HCT116 (cell line): ENCODE measurements around the gene LRIF1. TPM values are rescaled to one million over a fixed set of nuclear protein-coding genes. Genes with fewer than 3 reads are reported as not detected.

Experiments
- ATAC-seq: fragments of 200-7000 bp; cut with Tn5 transposase; 2 replicates; pipeline ENCODE4 v1.9.1; 2020; ENCODE audit warnings: mild to moderate bottlenecking, moderate library complexity
- BruUV-seq: library from RNA; stranded (reverse); fragments of 400-500 nt; replicated peaks from 2 replicates; lab custom pipeline; 2021; lab: Mats Ljungman, UMichigan
- CTCF ChIA-PET: fragments of 300-600 bp; sonication (Branson Sonifier 250); formaldehyde crosslinking; loops from one replicate; lab custom pipeline; 2021; ENCODE audit warnings: antibody characterized with exemption; lab: Charles Lee
- POLR2A ChIA-PET: fragments of 300-600, 350-600 bp; sonication (Branson Sonifier 250); formaldehyde crosslinking; loops from one replicate; lab custom pipeline; 2021; ENCODE audit warnings: antibody characterized with exemption; lab: Charles Lee
- RAD21 ChIA-PET, 2 experiments: fragments of 300-600 bp; sonication (Branson Sonifier 250); formaldehyde crosslinking; loops; one replicate each; lab custom pipeline; 2023; ENCODE audit warnings: low total read pairs in 2 of 2; ENCODE audit not compliant: uncharacterized antibody in 2 of 2, unreplicated experiment in 2 of 2, low non-redundant PET in 1 of 2; lab: Charles Lee
- DNase-seq: peaks from one replicate; pipeline ENCODE4 v3.0.0-alpha.2; 2010; ENCODE audit warnings: low read depth, low spot score
- H2AFZ ChIP-seq: fragments of 200-600 bp; shearing (Covaris generic), sonication (generic); 2 replicates; pipeline ENCODE4 v1.6.1; 2017; ENCODE audit warnings: low read depth, mixed run types, mixed read lengths, antibody characterized with exemption, low read length; ENCODE audit not compliant: poor library complexity, severe bottlenecking
- H3K27ac ChIP-seq: 2 replicates; pipeline ENCODE4 v1.5.1; 2012; ENCODE audit warnings: low read depth, low read length
- H3K27me3 ChIP-seq: fragments of 200-600 bp; sonication (generic); 2 replicates; pipeline ENCODE4 v1.6.1; 2016; ENCODE audit warnings: mixed run types, low read length, mixed read lengths; ENCODE audit not compliant: insufficient read depth
- H3K36me3 ChIP-seq, 2 experiments: fragments of 200-500 bp in 1 of 2; fragments of 200-600 bp in 1 of 2; sonication (Bioruptor generic) in 1 of 2; sonication (generic) in 1 of 2; 2 replicates each; pipeline versions ENCODE4 v1.5.1 to v1.6.1; 2014 to 2016; ENCODE audit warnings: low read length in 2 of 2, inconsistent platforms in 1 of 2, mixed read lengths in 1 of 2, mixed run types in 1 of 2; ENCODE audit not compliant: insufficient read depth in 2 of 2, control insufficient read depth in 1 of 2
- H3K4me1 ChIP-seq, 2 experiments: fragments of 200-600 bp in 1 of 2; sonication (generic) in 1 of 2; 2 replicates each; pipeline versions ENCODE4 v1.5.1 to v1.6.1; 2012 to 2017; ENCODE audit warnings: low read length in 2 of 2, inconsistent platforms in 1 of 2, mild to moderate bottlenecking in 1 of 2, mixed read lengths in 1 of 2, mixed run types in 1 of 2, moderate library complexity in 1 of 2; ENCODE audit not compliant: insufficient read depth in 2 of 2, control insufficient read depth in 1 of 2
- H3K4me2 ChIP-seq: fragments of 200-600 bp; sonication (generic); 2 replicates; pipeline ENCODE4 v1.6.1; 2017; ENCODE audit warnings: mixed run types, low read length, mixed read lengths
- H3K4me3 ChIP-seq, 2 experiments: fragments of 200-600 bp in 1 of 2; sonication (generic) in 1 of 2; replicated peaks in 1 of 2; 2 replicates each; pipeline ENCODE4 v1.5.1; 2011 to 2016; ENCODE audit warnings: low read length in 2 of 2, control low read depth in 1 of 2, low read depth in 1 of 2, mild to moderate bottlenecking in 1 of 2, mixed read lengths in 1 of 2, mixed run types in 1 of 2
- H3K79me2 ChIP-seq: fragments of 200-600 bp; sonication (generic); 2 replicates; pipeline ENCODE4 v1.6.1; 2017; ENCODE audit warnings: mild to moderate bottlenecking, mixed run types, low read length, moderate library complexity, mixed read lengths; ENCODE audit not compliant: insufficient read depth
- H3K9ac ChIP-seq: fragments of 200-600 bp; sonication (generic); 2 replicates; pipeline ENCODE4 v1.6.1; 2016; ENCODE audit warnings: low read length, mixed read lengths
- H3K9me2 ChIP-seq: fragments of 200-600 bp; sonication (generic), shearing (Covaris generic); 2 replicates; pipeline ENCODE4 v1.6.1; 2017; ENCODE audit warnings: mixed run types, mild to moderate bottlenecking, moderate library complexity; ENCODE audit not compliant: insufficient read depth
- H3K9me3 ChIP-seq, 2 experiments: fragments of 200-500 bp in 1 of 2; fragments of 200-600 bp in 1 of 2; sonication (Bioruptor generic) in 1 of 2; sonication (generic) in 1 of 2; 2 replicates each; pipeline ENCODE4 v1.6.1; 2014 to 2017; ENCODE audit warnings: low read length in 2 of 2, mixed read lengths in 2 of 2, inconsistent platforms in 1 of 2, low read depth in 1 of 2, mild to moderate bottlenecking in 1 of 2, mixed run types in 1 of 2, moderate library complexity in 1 of 2; ENCODE audit not compliant: control insufficient read depth in 1 of 2, insufficient read depth in 1 of 2
- H4K20me1 ChIP-seq: fragments of 200-600 bp; sonication (generic), shearing (Covaris generic); 2 replicates; pipeline ENCODE4 v1.6.1; 2017; ENCODE audit warnings: mixed run types, mild to moderate bottlenecking, moderate library complexity; ENCODE audit not compliant: insufficient read depth
- CBX3 ChIP-seq: IDR thresholded peaks from 2 replicates; pipeline ENCODE4 v1.6.1; 2012; ENCODE audit warnings: low read depth
- CEBPB ChIP-seq: IDR thresholded peaks from 2 replicates; pipeline ENCODE4 v1.6.1; 2012; ENCODE audit warnings: low read depth
- ELF1 ChIP-seq: IDR thresholded peaks from 2 replicates; pipeline ENCODE4 v1.6.1; 2012; ENCODE audit warnings: low read depth, borderline replicate concordance
- EZH2 ChIP-seq: fragments of 200-600 bp; sonication (generic); IDR thresholded peaks from 2 replicates; pipeline ENCODE4 v1.6.1; 2017; ENCODE audit warnings: antibody characterized with exemption, mixed run types
- EZH2phosphoT487 ChIP-seq: fragments of 200-600 bp; IDR thresholded peaks from 2 replicates; pipeline ENCODE4 v1.6.1; 2018; ENCODE audit warnings: antibody characterized with exemption, borderline replicate concordance
- FOSL1 ChIP-seq: IDR thresholded peaks from 2 replicates; pipeline ENCODE4 v1.6.1; 2012; ENCODE audit warnings: low read depth
- JUND ChIP-seq: IDR thresholded peaks from 2 replicates; pipeline ENCODE4 v1.6.1; 2012
- POLR2A ChIP-seq: IDR thresholded peaks from 2 replicates; pipeline ENCODE4 v1.7.0; 2011; ENCODE audit warnings: borderline replicate concordance; ENCODE audit not compliant: insufficient read depth, insufficient read length; ENCODE audit errors: extremely low read depth
- POLR2AphosphoS5 ChIP-seq: IDR thresholded peaks from 2 replicates; pipeline ENCODE4 v1.6.1; 2011; ENCODE audit warnings: mild to moderate bottlenecking, low read depth, low read length, moderate library complexity
- RAD21 ChIP-seq: IDR thresholded peaks from 2 replicates; pipeline ENCODE4 v1.6.1; 2012; ENCODE audit warnings: low read depth, mild to moderate bottlenecking
- SIN3A ChIP-seq: IDR thresholded peaks from 2 replicates; pipeline ENCODE4 v1.6.1; 2012; ENCODE audit warnings: low read depth
- SRF ChIP-seq: IDR thresholded peaks from 2 replicates; pipeline ENCODE4 v1.6.1; 2012; ENCODE audit warnings: low read depth
- TCF7L2 ChIP-seq: IDR thresholded peaks from 2 replicates; pipeline ENCODE4 v1.7.0; 2011; ENCODE audit warnings: borderline replicate concordance, inconsistent platforms; ENCODE audit not compliant: insufficient read depth, insufficient read length; ENCODE audit errors: extremely low read depth
- YY1 ChIP-seq: IDR thresholded peaks from 2 replicates; pipeline ENCODE4 v1.6.1; 2011; ENCODE audit warnings: low read length, low read depth, moderate library complexity, mild to moderate bottlenecking; ENCODE audit not compliant: insufficient replicate concordance; ENCODE audit errors: extremely low read depth
- ZFX ChIP-seq: fragments of 450-650 bp; IDR thresholded peaks from 2 replicates; pipeline ENCODE4 v1.6.1; 2017
- ZNF274 ChIP-seq: fragments of 200-500 bp; sonication (Bioruptor generic); IDR thresholded peaks from 2 replicates; pipeline ENCODE4 v1.6.1; 2014; ENCODE audit warnings: mild to moderate bottlenecking, low read depth, low read length, inconsistent platforms
- intact Hi-C: fragments of 100-400 bp; cut with micrococcal nuclease; formaldehyde crosslinking; loops from 2 replicates; pipeline ENCODE4 v1.10.0; 2022
- total RNA-seq: library from RNA; stranded (reverse); gene quantifications from one replicate; pipeline ENCODE4 v1.2.1, GENCODE V29; 2021; ENCODE audit not compliant: unreplicated experiment
- TF ChIP-seq, protein P1 (sequence below), 3 experiments: fragments of 200-600 bp in 1 of 3; sonication (generic) in 1 of 3; IDR thresholded peaks in 2 of 3; conservative IDR thresholded peaks in 1 of 3; 2 replicates each; pipeline ENCODE4 v1.5.1; 2012 to 2017; ENCODE audit warnings: low read depth in 2 of 3, low read length in 2 of 3, antibody characterized with exemption in 1 of 3, borderline replicate concordance in 1 of 3, control low read depth in 1 of 3, mild to moderate bottlenecking in 1 of 3, mixed read lengths in 1 of 3, mixed run types in 1 of 3, moderate library complexity in 1 of 3; ENCODE audit not compliant: insufficient read depth in 1 of 3
- TF ChIP-seq, protein P2 (sequence below): IDR thresholded peaks from 2 replicates; pipeline ENCODE4 v1.6.1; 2011; ENCODE audit warnings: mild to moderate bottlenecking, low read length, moderate library complexity; ENCODE audit not compliant: insufficient replicate concordance; ENCODE audit errors: extremely low read depth
- TF ChIP-seq, protein P3 (sequence below): IDR thresholded peaks from 2 replicates; pipeline ENCODE4 v1.6.1; 2012

The LRIF1 gene
- total RNA-seq, 1 experiment from 2014 or later: 21.8 TPM

DNA sequence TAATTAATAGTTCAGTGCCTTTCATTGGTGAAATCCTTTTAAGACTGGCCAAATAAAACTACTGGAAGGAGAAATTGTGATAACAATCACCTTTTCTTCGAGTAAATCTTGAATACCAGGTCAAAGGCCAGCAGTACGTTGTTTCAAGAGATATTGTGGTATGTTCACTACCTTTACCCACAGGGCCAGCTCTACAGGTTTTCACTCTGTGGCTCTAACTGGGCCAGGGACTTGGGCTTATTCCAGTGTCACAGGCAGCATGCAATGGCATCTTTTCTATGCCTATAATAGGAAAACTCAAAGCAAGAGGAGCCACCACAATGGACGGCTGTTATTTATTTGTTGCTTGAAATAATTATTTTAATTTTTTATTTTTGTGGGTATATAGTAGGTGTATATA is 26.8 kb upstream of the LRIF1 start:
- DNase-seq (no peak), ATAC-seq (no peak)
- BruUV-seq: no TSS peak
- no peak overlapping the region for H3K27ac ChIP-seq
- no peaks in the 10 kb centered on the region for H3K9me2 ChIP-seq
- no peaks in the 10 kb centered on the region for H3K36me3 ChIP-seq
- H3K27me3 ChIP-seq: peaks cover 23% of the 10 kb centered on the region
- no peaks in the 10 kb centered on the region for H3K79me2 ChIP-seq
- TF ChIP-seq EZH2: no peak
- no peak for TF ChIP-seq ZFX
- TF ChIP-seq POLR2A: no peak
- TF ChIP-seq, protein P1, sequence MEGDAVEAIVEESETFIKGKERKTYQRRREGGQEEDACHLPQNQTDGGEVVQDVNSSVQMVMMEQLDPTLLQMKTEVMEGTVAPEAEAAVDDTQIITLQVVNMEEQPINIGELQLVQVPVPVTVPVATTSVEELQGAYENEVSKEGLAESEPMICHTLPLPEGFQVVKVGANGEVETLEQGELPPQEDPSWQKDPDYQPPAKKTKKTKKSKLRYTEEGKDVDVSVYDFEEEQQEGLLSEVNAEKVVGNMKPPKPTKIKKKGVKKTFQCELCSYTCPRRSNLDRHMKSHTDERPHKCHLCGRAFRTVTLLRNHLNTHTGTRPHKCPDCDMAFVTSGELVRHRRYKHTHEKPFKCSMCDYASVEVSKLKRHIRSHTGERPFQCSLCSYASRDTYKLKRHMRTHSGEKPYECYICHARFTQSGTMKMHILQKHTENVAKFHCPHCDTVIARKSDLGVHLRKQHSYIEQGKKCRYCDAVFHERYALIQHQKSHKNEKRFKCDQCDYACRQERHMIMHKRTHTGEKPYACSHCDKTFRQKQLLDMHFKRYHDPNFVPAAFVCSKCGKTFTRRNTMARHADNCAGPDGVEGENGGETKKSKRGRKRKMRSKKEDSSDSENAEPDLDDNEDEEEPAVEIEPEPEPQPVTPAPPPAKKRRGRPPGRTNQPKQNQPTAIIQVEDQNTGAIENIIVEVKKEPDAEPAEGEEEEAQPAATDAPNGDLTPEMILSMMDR (IDR thresholded peaks at IDR 0.05 in 2 of 3, conservative IDR thresholded peaks at IDR 0.05 in 1 of 3; ENCODE audit: borderline replicate concordance in 1 of 3, insufficient read depth in 1 of 3, low read depth in 2 of 3, low read length in 2 of 3): no peak
- TF ChIP-seq CEBPB: no peak
- TF ChIP-seq FOSL1: no peak
- TF ChIP-seq JUND: no peak
- no peak for TF ChIP-seq EZH2phosphoT487
- no peak for TF ChIP-seq SRF
- no peak for TF ChIP-seq ZNF274
- TF ChIP-seq CBX3: no peak
- TF ChIP-seq YY1: no peak
- TF ChIP-seq, protein P2, sequence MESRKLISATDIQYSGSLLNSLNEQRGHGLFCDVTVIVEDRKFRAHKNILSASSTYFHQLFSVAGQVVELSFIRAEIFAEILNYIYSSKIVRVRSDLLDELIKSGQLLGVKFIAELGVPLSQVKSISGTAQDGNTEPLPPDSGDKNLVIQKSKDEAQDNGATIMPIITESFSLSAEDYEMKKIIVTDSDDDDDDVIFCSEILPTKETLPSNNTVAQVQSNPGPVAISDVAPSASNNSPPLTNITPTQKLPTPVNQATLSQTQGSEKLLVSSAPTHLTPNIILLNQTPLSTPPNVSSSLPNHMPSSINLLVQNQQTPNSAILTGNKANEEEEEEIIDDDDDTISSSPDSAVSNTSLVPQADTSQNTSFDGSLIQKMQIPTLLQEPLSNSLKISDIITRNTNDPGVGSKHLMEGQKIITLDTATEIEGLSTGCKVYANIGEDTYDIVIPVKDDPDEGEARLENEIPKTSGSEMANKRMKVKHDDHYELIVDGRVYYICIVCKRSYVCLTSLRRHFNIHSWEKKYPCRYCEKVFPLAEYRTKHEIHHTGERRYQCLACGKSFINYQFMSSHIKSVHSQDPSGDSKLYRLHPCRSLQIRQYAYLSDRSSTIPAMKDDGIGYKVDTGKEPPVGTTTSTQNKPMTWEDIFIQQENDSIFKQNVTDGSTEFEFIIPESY: no peak
- no peak for TF ChIP-seq ELF1
- TF ChIP-seq TCF7L2: no peak
- TF ChIP-seq RAD21: no peak
- TF ChIP-seq, protein P3, sequence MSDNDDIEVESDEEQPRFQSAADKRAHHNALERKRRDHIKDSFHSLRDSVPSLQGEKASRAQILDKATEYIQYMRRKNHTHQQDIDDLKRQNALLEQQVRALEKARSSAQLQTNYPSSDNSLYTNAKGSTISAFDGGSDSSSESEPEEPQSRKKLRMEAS: no peak
- TF ChIP-seq POLR2AphosphoS5: no peak
- TF ChIP-seq SIN3A: no peak
- ChIA-PET POLR2A (no interaction called here), RAD21 (no interaction called here), CTCF (no interaction called here)
- H2AFZ ChIP-seq: no peak overlapping the region
- H3K4me3 ChIP-seq: no peak overlapping the region
- H3K9me3 ChIP-seq: no peaks in the 10 kb centered on the region
- intact Hi-C loops: loop anchor here (5.0 kb wide), 2 partner anchors 57 to 358 kb away; no protein-coding TSS in a partner anchor
- H3K9ac ChIP-seq: no peak overlapping the region
- H4K20me1 ChIP-seq: no peaks in the 10 kb centered on the region
- no peak overlapping the region for H3K4me2 ChIP-seq
- no peaks in the 10 kb centered on the region for H3K4me1 ChIP-seq
